Pancreas (tissue), 10 donors: ENCODE results near the gene OR5K2. TPM values are rescaled to one million over a fixed set of nuclear protein-coding genes. Genes with fewer than 3 reads are reported as not detected.

Experiments
- ATAC-seq, 4 donors: fragments of 200-7000 bp; cut with Tn5 transposase; one replicate each; pipeline versions ENCODE4 v1.8.0 to v1.9.1; 2020; ENCODE audit warnings: mild to moderate bottlenecking in 4 of 4, moderate library complexity in 4 of 4
- DNase-seq, 6 donors: peaks; one replicate each; pipeline ENCODE4 v3.0.0-alpha.2; 2020
- FAIRE-seq: peaks from 2 replicates; lab custom pipeline; 2012; peaks lifted over from hg19 to GRCh38; lab: Jason Lieb, UNC
- H3K27ac ChIP-seq, 4 donors: fragments of 200-600 bp; sonication (generic); 1 replicate in 3 of 4; 2 replicates in 1 of 4; pipeline versions ENCODE4 v1.5.0 to v1.8.0; 2020
- H3K27me3 ChIP-seq, 4 donors: fragments of 200-600 bp; one replicate each; pipeline ENCODE4 v1.8.0; 2021
- H3K36me3 ChIP-seq, 3 donors: fragments of 200-600 bp; sonication (generic) in 1 of 3; one replicate each; pipeline versions ENCODE4 v1.5.0 to v1.8.0; 2020 to 2021
- H3K4me1 ChIP-seq, 3 donors: fragments of 200-600 bp; one replicate each; pipeline ENCODE4 v1.8.0; 2021
- H3K4me3 ChIP-seq, 4 donors: fragments of 200-600 bp; sonication (generic) in 2 of 4; one replicate each; pipeline versions ENCODE4 v1.5.0 to v1.8.0; 2020 to 2021
- H3K9me3 ChIP-seq, 4 donors: fragments of 200-600 bp; one replicate each; pipeline ENCODE4 v1.8.0; 2021
- CTCF ChIP-seq, 4 donors: fragments of 200-600 bp; sonication (generic) in 3 of 4; IDR thresholded peaks; one replicate each; pipeline versions ENCODE4 v1.5.0 to v1.8.0; 2021; ENCODE audit warnings: antibody characterized with exemption in 4 of 4
- WGBS, 2 donors: extraction: QIAGEN DNeasy Blood & Tissue Kit; methylation state at CpG; one replicate each; pipeline ENCODE4 v1.1.7; 2013; 5-methylcytosine and 5-hydroxymethylcytosine counted together
- intact Hi-C, 3 donors: fragments of 100-400 bp; cut with DNase I; formaldehyde crosslinking; loops; one replicate each; pipeline versions ENCODE4 v1.11.1 to v1.14.2; 2022
- polyA plus RNA-seq, 2 donors: library from polyadenylated mRNA; stranded (reverse); fragments of 200-250 nt; gene quantifications; one replicate each; pipeline ENCODE4 v1.2.3, GENCODE V29; 2013
- total RNA-seq, 6 donors: library from RNA; stranded (reverse); fragmentation: NEBNext Ultra II Directional in 4 of 6; extraction: Animal tissue kit (Norgen Biotek cat#: 25700) in 4 of 6; gene quantifications; one replicate each; pipeline versions ENCODE4 v1.2.1 to v1.2.4, GENCODE V29; 2021 to 2023
- donor health status: healthy with polysubstance abuse.
- donor health status: DM: no; HTN: no; CAD: no; lungs with moderate emphysema.
- donor health status: DM: no; HTN: no; CAD: no.
- donor health status: control.
- donor health status: control.
- donor health status: Bipolar disorder and iron deficiency.
- donor health status: DM: yes; HTN: yes; CAD: no.
- donor health status: DM: no; HTN: no; CAD: no.
- donor health status: DM: no; HTN: no; CAD: no.
- donor health status: DM: yes; HTN: yes; CAD: no.

Gene OR5K2
- total and polyA plus RNA-seq, 8 donors = not detected

GRCh38 chr3:98457543-98457942 lies 39.9 kb upstream of the OR5K2 start:
- intact Hi-C loops = no loop called here
- DNase-seq = no peak
- H3K4me3 ChIP-seq = no peak overlapping the region
- no peaks in the 10 kb centered on the region for H3K4me1 ChIP-seq
- FAIRE-seq = no peak
- no peak overlapping the region for H3K27ac ChIP-seq
- H3K9me3 ChIP-seq = no peaks in the 10 kb centered on the region
- no peak for TF ChIP-seq CTCF (IDR thresholded peaks at IDR 0.05)
- 65 to 73% methylated on average over 2 of the region's 2 CpGs for WGBS, 2 donors
- no peaks in the 10 kb centered on the region for H3K36me3 ChIP-seq
- no peaks in the 10 kb centered on the region for H3K27me3 ChIP-seq
- ATAC-seq = no peak

- intact Hi-C loops = no loop called here
- Histone ChIP-seq H3K27ac (no peak overlapping the region), H3K4me1 (no peaks in the 10 kb centered on the region), H3K9me3 (no peaks in the 10 kb centered on the region), H3K27me3 (no peaks in the 10 kb centered on the region), H3K4me3 (no peak overlapping the region), H3K36me3 (no peaks in the 10 kb centered on the region)
- no peak for FAIRE-seq
- no peak for ATAC-seq
- no peak for DNase-seq
- no peak for TF ChIP-seq CTCF (IDR thresholded peaks at IDR 0.05)
Observed at GRCh38 chr3:98460220-98460619, 37.3 kb upstream of the OR5K2 start.

GRCh38 chr3:98462901-98463300 lies 34.6 kb upstream of the OR5K2 start, which contains the start of gene OR5K1:
Gene OR5K1 (plus strand): TSS chr3:98463201. CDS start chr3:98469577, 6,376 bp downstream.
- Histone ChIP-seq H3K4me3 (no peak within 1 kb of the TSS), H3K9me3 (no peaks in the 10 kb centered on the region), H3K4me1 (no peaks in the 10 kb centered on the region), H3K27me3 (no peaks in the 10 kb centered on the region), H3K27ac (no peak within 1 kb of the TSS), H3K36me3 (no peaks in the 10 kb centered on the region)
- intact Hi-C loops = no loop called here
- WGBS, 2 donors = 35 to 55% methylated on average over 1 of the region's 1 CpG
- no peak for TF ChIP-seq CTCF (IDR thresholded peaks at IDR 0.05)
- DNase-seq (no peak), ATAC-seq (no peak), FAIRE-seq (no peak)

GRCh38 chr3:98482717-98483482 lies 14.6 kb upstream of the OR5K2 start:
- DNase-seq = no peak
- no peak for TF ChIP-seq CTCF (IDR thresholded peaks at IDR 0.05)
- no peak overlapping the region for H3K27ac ChIP-seq
- H3K27me3 ChIP-seq = no peaks in the 10 kb centered on the region
- no peaks in the 10 kb centered on the region for H3K4me1 ChIP-seq
- no peak for ATAC-seq
- intact Hi-C loops = no loop called here
- H3K36me3 ChIP-seq = no peaks in the 10 kb centered on the region
- 44 to 55% methylated on average over 3 of the region's 3 CpGs for WGBS, 2 donors
- FAIRE-seq = no peak
- no peaks in the 10 kb centered on the region for H3K9me3 ChIP-seq
- H3K4me3 ChIP-seq = no peak overlapping the region

GRCh38 chr3:98483626-98484025 lies 13.9 kb upstream of the OR5K2 start:
- no peak for ATAC-seq
- intact Hi-C loops = no loop called here
- Histone ChIP-seq H3K4me1 (no peaks in the 10 kb centered on the region), H3K4me3 (no peak overlapping the region), H3K9me3 (no peaks in the 10 kb centered on the region), H3K27ac (no peak overlapping the region), H3K27me3 (no peaks in the 10 kb centered on the region), H3K36me3 (no peaks in the 10 kb centered on the region)
- TF ChIP-seq CTCF (IDR thresholded peaks at IDR 0.05) = no peak
- no peak for FAIRE-seq
- whole genome bisulfite sequencing, 2 donors = 59 to 66% methylated on average over 3 of the region's 3 CpGs
- no peak for DNase-seq
